T-cell (primary cell): ENCODE results near the gene SEMA5B. TPM values are rescaled to one million over a fixed set of nuclear protein-coding genes. Genes with fewer than 3 reads are reported as not detected.

ENCODE experiments used
- ATAC-seq, 4 experiments: fragments of 200-7000 bp in 3 of 4; fragments of 150-1000 bp in 1 of 4; cut with Tn5 transposase; replicated peaks in 1 of 4; 1 replicate in 3 of 4; 2 replicates in 1 of 4; pipeline ENCODE4 v1.10.0; 2021; ENCODE audit warnings: moderate library complexity in 3 of 4, mild to moderate bottlenecking in 2 of 4, moderate number of reproducible peaks in 1 of 4
- CTCF ChIA-PET, 2 donors: fragments of 300-600 bp; sonication (Branson Sonifier 250); formaldehyde crosslinking; loops; one replicate each; lab custom pipeline; 2022; ENCODE audit warnings: antibody characterized with exemption in 2 of 2; lab: Charles Lee
- POLR2A ChIA-PET, 2 donors: fragments of 300-600 bp; sonication (Branson Sonifier 250); formaldehyde crosslinking; loops; one replicate each; lab custom pipeline; 2022; ENCODE audit warnings: antibody characterized with exemption in 2 of 2; lab: Charles Lee
- DNase-seq, 35 experiments: peaks; one replicate each; pipeline versions ENCODE4 v3.0.0 to v3.0.0-alpha.2; 2013 to 2023
- H3K27ac ChIP-seq: one replicate; pipeline ENCODE4 v1.5.1; 2013; ENCODE audit warnings: low read length
- H3K27me3 ChIP-seq, 2 experiments: replicated peaks in 1 of 2; 1 replicate in 1 of 2; 2 replicates in 1 of 2; pipeline versions ENCODE4 v1.6.1 to v1.7.0; 2013; ENCODE audit warnings: low read length in 1 of 2, mixed read lengths in 1 of 2; ENCODE audit not compliant: control insufficient read depth in 2 of 2, insufficient read depth in 2 of 2; ENCODE audit errors: extremely low read depth in 1 of 2
- H3K36me3 ChIP-seq, 2 donors: 1 replicate in 1 of 2; 2 replicates in 1 of 2; pipeline versions ENCODE4 v1.6.1 to v1.7.0; 2013; ENCODE audit warnings: low read length in 1 of 2; ENCODE audit not compliant: control insufficient read depth in 2 of 2, insufficient read depth in 1 of 2; ENCODE audit errors: extremely low read depth in 1 of 2
- H3K4me1 ChIP-seq, 2 experiments: 1 replicate in 1 of 2; 2 replicates in 1 of 2; pipeline versions ENCODE4 v1.6.1 to v1.7.0; 2013; ENCODE audit warnings: low read length in 2 of 2, mixed read lengths in 1 of 2; ENCODE audit not compliant: insufficient read depth in 2 of 2, control insufficient read depth in 1 of 2; ENCODE audit errors: extremely low read depth in 1 of 2
- H3K4me3 ChIP-seq, 2 donors: 1 replicate in 1 of 2; 2 replicates in 1 of 2; pipeline versions ENCODE4 v1.5.1 to v1.7.0; 2013; ENCODE audit warnings: mild to moderate bottlenecking in 2 of 2, low read length in 1 of 2, moderate library complexity in 1 of 2; ENCODE audit not compliant: control insufficient read depth in 1 of 2; ENCODE audit errors: extremely low read depth in 1 of 2
- H3K9me3 ChIP-seq: 2 replicates; pipeline ENCODE4 v1.7.0; 2013
- H3K27ac Mint-ChIP-seq, 2 donors: one replicate each; pipeline ENCODE4 v1.8.0; 2020 to 2021; ENCODE audit warnings: mild to moderate bottlenecking in 2 of 2, mixed read lengths in 2 of 2
- H3K27me3 Mint-ChIP-seq, 2 donors: one replicate each; pipeline ENCODE4 v1.8.0; 2021 to 2022; ENCODE audit warnings: mixed read lengths in 2 of 2
- H3K36me3 Mint-ChIP-seq: one replicate; pipeline ENCODE4 v1.8.0; 2021; ENCODE audit warnings: mixed read lengths
- H3K4me1 Mint-ChIP-seq, 3 donors: one replicate each; pipeline ENCODE4 v1.8.0; 2020 to 2022; ENCODE audit warnings: mixed read lengths in 3 of 3, mild to moderate bottlenecking in 1 of 3
- H3K4me3 Mint-ChIP-seq, 3 donors: one replicate each; pipeline ENCODE4 v1.8.0; 2020 to 2022; ENCODE audit warnings: mild to moderate bottlenecking in 3 of 3, mixed read lengths in 3 of 3, moderate library complexity in 3 of 3
- H3K9me3 Mint-ChIP-seq, 3 donors: one replicate each; pipeline ENCODE4 v1.8.0; 2020 to 2022; ENCODE audit warnings: mixed read lengths in 3 of 3
- WGBS: methylation state at CpG from one replicate; pipeline ENCODE4 v1.1.5; 2013; ENCODE audit warnings: missing lambda C conversion rate; ENCODE audit not compliant: insufficient coverage; 5-methylcytosine and 5-hydroxymethylcytosine counted together
- total RNA-seq, 35 experiments: library from RNA in 6 of 35; stranded (reverse) in 6 of 35; fragments of 120-200 nt in 1 of 35; gene quantifications; one replicate each; pipeline versions ENCODE4 v1.2.1 to v1.2.4 and lab custom pipeline; 2013 to 2026

Gene SEMA5B
- total RNA-seq, 5 donors from 2014 or later (not counting 1 experiment from before 2014, with no cell fraction given), result 0.08 to 0.32 (median 0.21) TPM; not detected in 1

- no peaks in the 10 kb centered on the region for H3K36me3 ChIP-seq
- H3K27ac Mint-ChIP-seq, result peak within 1 kb of the TSS in 1 of 2 donors; percentile 34
- ATAC-seq, result peak; percentile 63 to 83 (median 76)
- no peak within 1 kb of the TSS for H3K27ac ChIP-seq
- CTCF ChIA-PET, result no interaction called here
- peaks cover 3 to 20% of the 10 kb centered on the region in 2 experiments for H3K4me1 ChIP-seq
- POLR2A ChIA-PET, result interaction anchor here (0.6 kb wide), 2 partner anchors 19 to 56 kb away, joined by 3 to 9 read pairs; no protein-coding TSS in a partner anchor
- H3K4me3 Mint-ChIP-seq, result peak within 1 kb of the TSS; percentile 74 to 80 (median 78)
- H3K9me3 ChIP-seq, result no peaks in the 10 kb centered on the region
- peak within 1 kb of the TSS; percentile 59 to 86 for H3K4me3 ChIP-seq
- WGBS, result under 1% methylated on average over 69 of the region's 72 CpGs
- peaks cover 19 to 34% (median 21%) of the 10 kb centered on the region in 3 donors for H3K4me1 Mint-ChIP-seq
- H3K9me3 Mint-ChIP-seq, result no peaks in the 10 kb centered on the region
- H3K36me3 Mint-ChIP-seq, result no peaks in the 10 kb centered on the region
- H3K27me3 Mint-ChIP-seq, result peaks cover 0 to 3% of the 10 kb centered on the region in 2 donors
- H3K27me3 ChIP-seq, result peaks cover 0 to 11% of the 10 kb centered on the region in 2 experiments
- DNase-seq, result peak in 31 of 35 experiments; percentile 5 to 47 (median 15)
Observed at GRCh38 chr3:123066896-123067688, 39.5 kb upstream of the SEMA5B start, which contains the start of gene PDIA5. PDIA5 (plus strand) TSS chr3:123067025; CDS start chr3:123067165, 140 bp downstream.

- CTCF ChIA-PET, result no interaction called here
- ATAC-seq, result no peak
- no peak for DNase-seq
- Histone ChIP-seq H3K9me3 (no peaks in the 10 kb centered on the region), H3K36me3 (no peaks in the 10 kb centered on the region), H3K27me3 (peaks cover 0 to 11% of the 10 kb centered on the region in 2 experiments), H3K4me3 (peak overlapping the region; percentile 59 to 86), H3K4me1 (peaks cover 3 to 20% of the 10 kb centered on the region in 2 experiments), H3K27ac (no peak overlapping the region)
- H3K27ac Mint-ChIP-seq, result peak overlapping the region in 1 of 2 donors; percentile 34
- peaks cover 15 to 34% (median 17%) of the 10 kb centered on the region in 3 donors for H3K4me1 Mint-ChIP-seq
- POLR2A ChIA-PET, result interaction anchor here (0.6 kb wide), 2 partner anchors 18 to 55 kb away, joined by 3 to 9 read pairs; no protein-coding TSS in a partner anchor
- no peaks in the 10 kb centered on the region for H3K36me3 Mint-ChIP-seq
- WGBS, result 60% methylated on average over 6 of the region's 6 CpGs
- no peaks in the 10 kb centered on the region for H3K9me3 Mint-ChIP-seq
- H3K27me3 Mint-ChIP-seq, result peaks cover 0 to 3% of the 10 kb centered on the region in 2 donors
- peak overlapping the region; percentile 74 to 80 (median 78) for H3K4me3 Mint-ChIP-seq
Observed at GRCh38 chr3:123066599-123066895, 39.0 kb upstream of the SEMA5B start.

- no peak overlapping the region for H3K27ac Mint-ChIP-seq
- Histone ChIP-seq H3K4me3 (no peak overlapping the region), H3K27me3 (peaks cover 0 to 11% of the 10 kb centered on the region in 2 experiments), H3K4me1 (peaks cover 3 to 20% of the 10 kb centered on the region in 2 experiments), H3K27ac (no peak overlapping the region), H3K36me3 (no peaks in the 10 kb centered on the region), H3K9me3 (no peaks in the 10 kb centered on the region)
- ChIA-PET POLR2A (no interaction called here), CTCF (no interaction called here)
- H3K4me3 Mint-ChIP-seq, result no peak overlapping the region
- peaks cover 0 to 4% of the 10 kb centered on the region in 2 donors for H3K27me3 Mint-ChIP-seq
- peaks cover 14 to 34% (median 17%) of the 10 kb centered on the region in 3 donors for H3K4me1 Mint-ChIP-seq
- ATAC-seq (no peak), DNase-seq (no peak)
- no CpG with 5 or more reads among the region's 1 CpG for WGBS
- no peaks in the 10 kb centered on the region for H3K9me3 Mint-ChIP-seq
- H3K36me3 Mint-ChIP-seq, result no peaks in the 10 kb centered on the region
Observed at GRCh38 chr3:123064914-123065313, 37.4 kb upstream of the SEMA5B start.

- no peak overlapping the region for H3K4me3 ChIP-seq
- Mint-ChIP-seq H3K27me3 (peaks cover 0 to 4% of the 10 kb centered on the region in 2 donors), H3K9me3 (no peaks in the 10 kb centered on the region), H3K4me3 (no peak overlapping the region), H3K4me1 (peaks cover 14 to 34% (median 17%) of the 10 kb centered on the region in 3 donors), H3K27ac (no peak overlapping the region), H3K36me3 (no peaks in the 10 kb centered on the region)
- H3K36me3 ChIP-seq, result no peaks in the 10 kb centered on the region
- H3K9me3 ChIP-seq, result no peaks in the 10 kb centered on the region
- DNase-seq, result no peak
- ChIA-PET CTCF (no interaction called here), POLR2A (no interaction called here)
- no peak overlapping the region for H3K27ac ChIP-seq
- ATAC-seq, result no peak
- 85% methylated on average over 4 of the region's 4 CpGs for WGBS
- H3K4me1 ChIP-seq, result peaks cover 3 to 20% of the 10 kb centered on the region in 2 experiments
- peaks cover 0 to 11% of the 10 kb centered on the region in 2 experiments for H3K27me3 ChIP-seq
Observed at GRCh38 chr3:123064506-123064905, 36.9 kb upstream of the SEMA5B start.

- Mint-ChIP-seq H3K4me1 (peaks cover 6 to 21% (median 10%) of the 10 kb centered on the region in 3 donors), H3K27ac (no peak overlapping the region), H3K4me3 (no peak overlapping the region), H3K36me3 (no peaks in the 10 kb centered on the region), H3K9me3 (no peaks in the 10 kb centered on the region), H3K27me3 (peaks cover 0 to 3% of the 10 kb centered on the region in 2 donors)
- DNase-seq, result no peak
- POLR2A ChIA-PET, result no interaction called here
- 94% methylated on average over 3 of the region's 6 CpGs for WGBS
- peaks cover 3 to 12% of the 10 kb centered on the region in 2 experiments for H3K4me1 ChIP-seq
- no peaks in the 10 kb centered on the region for H3K9me3 ChIP-seq
- H3K27me3 ChIP-seq, result peaks cover 0 to 5% of the 10 kb centered on the region in 2 experiments
- ATAC-seq, result no peak
- no peak overlapping the region for H3K4me3 ChIP-seq
- no peak overlapping the region for H3K27ac ChIP-seq
- no peaks in the 10 kb centered on the region for H3K36me3 ChIP-seq
- CTCF ChIA-PET, result no interaction called here
Observed at GRCh38 chr3:123063034-123063433, 35.5 kb upstream of the SEMA5B start.

GRCh38 chr3:123061856-123062255 is 34.3 kb upstream of the SEMA5B start:
- Histone ChIP-seq H3K4me3 (no peak overlapping the region), H3K4me1 (peaks cover 0 to 2% of the 10 kb centered on the region in 2 experiments), H3K27me3 (no peaks in the 10 kb centered on the region), H3K27ac (no peak overlapping the region), H3K36me3 (no peaks in the 10 kb centered on the region), H3K9me3 (no peaks in the 10 kb centered on the region)
- no peak for DNase-seq
- no peaks in the 10 kb centered on the region for H3K36me3 Mint-ChIP-seq
- 88% methylated on average over 1 of the region's 7 CpGs for WGBS
- peaks cover 0 to 16% (median 6%) of the 10 kb centered on the region in 3 donors for H3K4me1 Mint-ChIP-seq
- H3K9me3 Mint-ChIP-seq, result no peaks in the 10 kb centered on the region
- no peak for ATAC-seq
- H3K27me3 Mint-ChIP-seq, result peaks cover 0 to 3% of the 10 kb centered on the region in 2 donors
- H3K4me3 Mint-ChIP-seq, result no peak overlapping the region
- H3K27ac Mint-ChIP-seq, result no peak overlapping the region
- ChIA-PET POLR2A (no interaction called here), CTCF (no interaction called here)
